Astrocyte of the spinal cord (primary cell): ENCODE results near the gene ELOVL5.
A peak's percentile ranks its signal among the peaks of the same experiment; 100 is the strongest.
"Not testable (repeated sequence)": the region's sequence is repeated elsewhere in the genome, so short reads cannot be mapped to it uniquely, and the experiment has no call there.

Source experiments
- DNase-seq: peaks from one replicate; pipeline ENCODE4 v3.0.0; 2011; ENCODE audit warnings: low read depth, low spot score
- H3K4me3 ChIP-seq: 2 replicates; pipeline ENCODE4 v1.5.1; 2011; ENCODE audit warnings: low read depth, mild to moderate bottlenecking, low read length, moderate library complexity
- in situ Hi-C: cut with HindIII; loops from 2 replicates; pipeline ENCODE4 v1.10.0; 2017; ENCODE audit warnings: low sequenced_read_pairs
- TF ChIP-seq, protein P1 (sequence below): IDR thresholded peaks from 2 replicates; pipeline ENCODE4 v1.5.1; 2012; ENCODE audit warnings: low read depth, mild to moderate bottlenecking, low read length, inconsistent platforms

ELOVL5 gene

DNA sequence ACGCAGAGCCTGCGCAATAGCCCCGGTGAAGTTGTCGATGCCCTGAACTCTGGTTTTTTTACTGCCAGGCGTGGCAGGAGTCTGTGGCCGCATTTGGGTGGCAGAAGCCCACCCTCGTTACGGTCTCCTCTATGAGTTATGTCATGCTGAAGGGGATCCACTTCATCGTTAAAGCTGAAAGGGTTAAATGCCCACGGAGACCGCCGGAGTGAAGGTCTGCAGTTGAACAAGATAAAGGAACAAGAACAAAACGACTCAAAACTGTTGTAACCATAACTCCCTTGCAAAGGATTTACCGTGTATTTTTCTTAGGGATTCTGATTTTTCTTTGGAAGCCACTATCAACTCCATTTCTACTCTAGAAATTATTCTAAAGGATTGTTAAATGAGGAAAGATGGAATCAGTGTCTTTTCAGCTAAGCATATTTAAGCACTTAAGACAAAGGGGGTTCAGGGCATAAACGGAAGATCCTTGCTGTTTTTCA lies 501 bp upstream of the ELOVL5 start:
- H3K4me3 ChIP-seq: peak overlapping the region; percentile 75
- TF ChIP-seq, protein P1, sequence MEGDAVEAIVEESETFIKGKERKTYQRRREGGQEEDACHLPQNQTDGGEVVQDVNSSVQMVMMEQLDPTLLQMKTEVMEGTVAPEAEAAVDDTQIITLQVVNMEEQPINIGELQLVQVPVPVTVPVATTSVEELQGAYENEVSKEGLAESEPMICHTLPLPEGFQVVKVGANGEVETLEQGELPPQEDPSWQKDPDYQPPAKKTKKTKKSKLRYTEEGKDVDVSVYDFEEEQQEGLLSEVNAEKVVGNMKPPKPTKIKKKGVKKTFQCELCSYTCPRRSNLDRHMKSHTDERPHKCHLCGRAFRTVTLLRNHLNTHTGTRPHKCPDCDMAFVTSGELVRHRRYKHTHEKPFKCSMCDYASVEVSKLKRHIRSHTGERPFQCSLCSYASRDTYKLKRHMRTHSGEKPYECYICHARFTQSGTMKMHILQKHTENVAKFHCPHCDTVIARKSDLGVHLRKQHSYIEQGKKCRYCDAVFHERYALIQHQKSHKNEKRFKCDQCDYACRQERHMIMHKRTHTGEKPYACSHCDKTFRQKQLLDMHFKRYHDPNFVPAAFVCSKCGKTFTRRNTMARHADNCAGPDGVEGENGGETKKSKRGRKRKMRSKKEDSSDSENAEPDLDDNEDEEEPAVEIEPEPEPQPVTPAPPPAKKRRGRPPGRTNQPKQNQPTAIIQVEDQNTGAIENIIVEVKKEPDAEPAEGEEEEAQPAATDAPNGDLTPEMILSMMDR: no peak
- no peak for DNase-seq
- in situ Hi-C loops: no loop called here

GRCh38 chr6:53347921-53348370 lies 804 bp downstream of the ELOVL5 start:
- TF ChIP-seq, protein P1: no peak
- peak overlapping the region; percentile 75 for H3K4me3 ChIP-seq
- peak; percentile 66 for DNase-seq
- in situ Hi-C loops: no loop called here

DNA sequence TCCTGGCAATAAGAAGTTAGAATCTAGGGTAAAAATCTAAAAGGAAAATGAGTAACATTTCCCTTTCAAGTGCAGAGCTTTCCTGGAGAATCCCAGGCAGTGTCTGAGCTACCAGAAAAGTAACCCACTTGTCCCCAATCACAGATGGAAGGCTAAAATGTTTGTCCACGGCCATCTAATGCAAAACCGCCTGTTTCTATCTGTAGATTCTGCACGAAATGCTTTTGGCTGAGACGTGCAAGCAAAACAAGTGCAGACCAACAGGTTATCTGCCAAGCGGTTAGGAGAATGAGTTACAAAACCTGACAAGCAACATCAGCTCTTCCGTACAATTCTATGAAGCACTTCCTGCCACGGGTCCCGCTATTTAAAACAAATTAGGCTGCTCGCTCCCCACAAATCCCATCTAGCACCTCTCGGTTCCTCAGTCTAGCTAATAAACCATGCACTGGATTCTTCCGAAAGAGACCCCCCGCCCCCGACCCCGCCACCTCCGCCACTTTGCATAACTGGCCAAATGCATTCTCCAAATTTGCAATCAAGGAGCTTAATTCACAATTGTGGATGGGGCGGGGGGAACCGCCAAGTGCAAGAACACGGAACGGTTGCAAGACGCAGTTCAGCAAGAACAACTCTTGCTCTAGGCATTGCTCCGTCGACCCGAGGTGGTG lies 1.4 kb downstream of the ELOVL5 start:
- TF ChIP-seq, protein P1: no peak
- peak; percentile 45 for DNase-seq
- in situ Hi-C loops: no loop called here
- peak overlapping the region; percentile 75 for H3K4me3 ChIP-seq

DNA sequence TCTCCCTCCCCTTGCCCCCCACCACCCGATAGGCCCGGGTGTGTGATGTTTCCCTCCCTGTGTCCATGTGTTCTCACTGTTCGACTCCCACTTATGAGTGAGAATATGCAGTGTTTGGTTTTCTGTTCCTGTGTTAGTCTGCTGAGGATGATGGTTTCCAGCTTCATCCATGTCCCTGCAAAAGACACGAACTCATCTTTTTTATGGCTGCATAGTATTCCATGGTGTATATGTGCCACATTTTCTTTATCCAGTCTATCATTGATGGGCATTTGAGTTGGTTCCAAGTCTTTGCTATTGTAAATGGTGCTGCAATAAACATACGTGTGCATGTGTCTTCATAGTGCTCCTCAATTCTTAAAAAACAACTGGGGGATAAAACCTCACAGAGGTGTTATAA lies 2.7 kb downstream of the ELOVL5 start:
- DNase-seq, H3K4me3 ChIP-seq, in situ Hi-C loops: not testable (repeated sequence)

DNA sequence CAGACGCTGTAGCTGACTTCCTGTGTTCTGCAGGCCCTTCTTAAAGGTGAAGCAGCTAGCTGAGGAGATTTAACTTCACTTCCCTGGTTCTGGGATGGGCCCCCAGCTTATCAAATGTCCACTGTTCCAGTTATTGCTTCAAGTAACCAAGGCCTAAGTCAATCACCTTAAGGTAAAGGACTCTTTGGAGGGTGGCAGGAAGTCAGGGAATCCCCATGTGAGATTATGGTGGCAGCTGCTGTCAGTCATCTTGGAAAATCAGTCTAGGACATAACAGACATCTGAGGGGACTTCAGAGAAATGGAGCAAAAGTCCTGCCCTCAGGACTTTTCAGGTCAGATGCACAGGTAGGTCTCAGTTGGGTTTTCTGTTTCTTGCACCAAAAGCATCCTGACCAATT lies 3.8 kb downstream of the ELOVL5 start:
- no peak overlapping the region for H3K4me3 ChIP-seq
- TF ChIP-seq, protein P1: no peak
- in situ Hi-C loops: no loop called here
- DNase-seq: no peak

DNA sequence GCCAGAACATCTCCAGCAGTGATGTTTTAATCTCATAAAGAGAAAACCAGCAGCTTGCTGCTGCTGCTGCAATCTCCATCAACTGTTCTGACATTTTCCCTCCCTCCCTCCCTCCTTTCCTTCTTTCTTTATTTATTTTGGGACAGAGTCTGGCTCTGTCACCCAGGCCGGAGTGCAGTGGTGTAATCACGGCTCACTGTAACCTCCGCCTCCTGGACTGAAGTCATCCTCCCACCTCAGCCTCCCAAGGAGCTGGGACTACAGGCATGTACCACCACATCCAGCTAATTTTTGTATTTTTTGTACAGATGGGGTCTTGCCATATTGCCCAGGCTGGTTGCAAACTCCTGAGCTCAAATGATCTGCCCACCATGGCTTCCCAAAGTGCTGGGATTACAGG lies 5.7 kb downstream of the ELOVL5 start:
- TF ChIP-seq, protein P1: no peak
- in situ Hi-C loops: no loop called here
- no peak overlapping the region for H3K4me3 ChIP-seq
- no peak for DNase-seq

- in situ Hi-C loops: no loop called here
- H3K4me3 ChIP-seq: no peak overlapping the region
- DNase-seq: no peak
- TF ChIP-seq, protein P1: no peak
Observed at GRCh38 chr6:53342217-53342616, 6.5 kb downstream of the ELOVL5 start.
